Ishikawa (cell line): Measurements from ENCODE around the gene CACNA1D.

ENCODE experiments used
- CEBPB ChIP-seq: IDR thresholded peaks from 2 replicates; pipeline ENCODE4 v1.6.1; 2012
- CREB1 ChIP-seq: IDR thresholded peaks from 2 replicates; pipeline ENCODE4 v1.6.1; 2012; ENCODE audit warnings: low read depth
- EGR1 ChIP-seq: IDR thresholded peaks from 2 replicates; pipeline ENCODE4 v1.6.1; 2012
- EP300 ChIP-seq: IDR thresholded peaks from 2 replicates; pipeline ENCODE4 v1.6.1; 2012; ENCODE audit warnings: borderline replicate concordance
- FOXM1 ChIP-seq: IDR thresholded peaks from 2 replicates; pipeline ENCODE4 v1.6.1; 2012; ENCODE audit warnings: low read depth, borderline replicate concordance
- MAX ChIP-seq: IDR thresholded peaks from 2 replicates; pipeline ENCODE4 v1.6.1; 2012
- NFIC ChIP-seq: IDR thresholded peaks from 2 replicates; pipeline ENCODE4 v1.6.1; 2012
- RAD21 ChIP-seq: IDR thresholded peaks from 2 replicates; pipeline ENCODE4 v1.6.1; 2012; ENCODE audit warnings: low read depth
- REST ChIP-seq: IDR thresholded peaks from 2 replicates; pipeline ENCODE4 v1.6.1; 2012; ENCODE audit warnings: low read depth, mild to moderate bottlenecking
- TAF1 ChIP-seq: IDR thresholded peaks from 2 replicates; pipeline ENCODE4 v1.6.1; 2012; ENCODE audit warnings: low read depth, mild to moderate bottlenecking
- TCF12 ChIP-seq: IDR thresholded peaks from 2 replicates; pipeline ENCODE4 v1.6.1; 2012; ENCODE audit warnings: low read depth
- TEAD4 ChIP-seq: IDR thresholded peaks from 2 replicates; pipeline ENCODE4 v1.6.1; 2012
- USF1 ChIP-seq: IDR thresholded peaks from 2 replicates; pipeline ENCODE4 v1.6.1; 2012
- YY1 ChIP-seq: IDR thresholded peaks from 2 replicates; pipeline ENCODE4 v1.6.1; 2012; ENCODE audit warnings: low read depth
- ZBTB7A ChIP-seq: IDR thresholded peaks from 2 replicates; pipeline ENCODE4 v1.6.1; 2012; ENCODE audit warnings: low read depth

CACNA1D gene

GRCh38 chr3:53599771-53600170 is 105.4 kb downstream of the CACNA1D start:
- TF ChIP-seq TCF12 (no peak), TAF1 (no peak), EGR1 (no peak)

- TF ChIP-seq YY1 (no peak), RAD21 (no peak), NFIC (no peak), CREB1 (no peak), REST (no peak), USF1 (no peak), EGR1 (no peak), TEAD4 (no peak), TCF12 (no peak), ZBTB7A (no peak), MAX (no peak), CEBPB (no peak), EP300 (no peak), FOXM1 (no peak), TAF1 (no peak)
Observed at GRCh38 chr3:53602866-53603265, 108.5 kb downstream of the CACNA1D start.

GRCh38 chr3:53604232-53604631 is 109.8 kb downstream of the CACNA1D start:
- no peak for TF ChIP-seq TEAD4
- no peak for TF ChIP-seq MAX
- no peak for TF ChIP-seq EGR1
- no peak for TF ChIP-seq CREB1
- no peak for TF ChIP-seq CEBPB
- no peak for TF ChIP-seq EP300
- no peak for TF ChIP-seq FOXM1
- TF ChIP-seq TCF12: no peak

GRCh38 chr3:53606793-53607192 is 112.4 kb downstream of the CACNA1D start:
- TF ChIP-seq TEAD4 (no peak), YY1 (no peak), CEBPB (no peak), CREB1 (no peak), FOXM1 (no peak), REST (no peak), TCF12 (no peak), RAD21 (no peak), ZBTB7A (no peak)

- TF ChIP-seq CEBPB (no peak), MAX (no peak), TAF1 (no peak), NFIC (no peak), FOXM1 (no peak), USF1 (no peak), RAD21 (no peak), TEAD4 (no peak), TCF12 (no peak), EGR1 (no peak), ZBTB7A (no peak), EP300 (no peak), CREB1 (no peak), REST (no peak), YY1 (no peak)
Observed at GRCh38 chr3:53612508-53612907, 118.1 kb downstream of the CACNA1D start.
